ENCODE results near the gene DPH7.
A peak's percentile ranks its signal among the peaks of the same experiment; 100 is the strongest.
"Not testable (repeated sequence)": the region's sequence is repeated elsewhere in the genome, so short reads cannot be mapped to it uniquely, and the experiment has no call there.

DPH7 gene

GRCh38 chr9:137580209-137580953 lies 1.7 kb upstream of the DPH7 start:
- no peak for DNase-seq

GRCh38 chr9:137579259-137579604 lies 507 bp upstream of the DPH7 start:
- no peak for DNase-seq

- DNase-seq, result no peak
These were observed 2.9 kb downstream of the DPH7 start for GRCh38 chr9:137575716-137576411.

- DNase-seq, result no peak
These were observed 3.4 kb downstream of the DPH7 start for GRCh38 chr9:137575364-137575715.

GRCh38 chr9:137574192-137574591 lies 4.5 kb downstream of the DPH7 start:
- DNase-seq, result no peak

GRCh38 chr9:137570566-137570965 lies 8.2 kb downstream of the DPH7 start:
- no peak for DNase-seq

- DNase-seq, result no peak
These were observed 9.0 kb downstream of the DPH7 start for GRCh38 chr9:137569609-137570203.

- not testable (repeated sequence) for DNase-seq
These were observed 10.3 kb downstream of the DPH7 start for GRCh38 chr9:137568445-137568844.

- DNase-seq, result no peak
These were observed 13.8 kb downstream of the DPH7 start for GRCh38 chr9:137564817-137565411.

GRCh38 chr9:137564134-137564533 lies 14.6 kb downstream of the DPH7 start:
- no peak for DNase-seq

GRCh38 chr9:137558127-137558526 lies 20.6 kb downstream of the DPH7 start:
- DNase-seq, result no peak

- DNase-seq, result no peak
These were observed 22.5 kb downstream of the DPH7 start for GRCh38 chr9:137556069-137556838.

GRCh38 chr9:137555179-137555578 lies 23.5 kb downstream of the DPH7 start:
- DNase-seq, result no peak

GRCh38 chr9:137554349-137554748 lies 24.4 kb downstream of the DPH7 start:
- no peak for DNase-seq

GRCh38 chr9:137553654-137554053 lies 25.1 kb downstream of the DPH7 start:
- not testable (repeated sequence) for DNase-seq

- DNase-seq, result no peak
These were observed 26.5 kb downstream of the DPH7 start for GRCh38 chr9:137552022-137552768.

- peak; percentile 94 for DNase-seq
These were observed 27.3 kb downstream of the DPH7 start, which contains the start of gene MRPL41 for GRCh38 chr9:137551264-137552021. TSS of gene MRPL41 (plus strand) at chr9:137551879. CDS start at chr9:137552082, 203 bp downstream.

- DNase-seq, result not testable (repeated sequence)
These were observed 27.8 kb downstream of the DPH7 start for GRCh38 chr9:137550958-137551263.

- DNase-seq, result peak; percentile 86
These were observed 28.5 kb downstream of the DPH7 start, which contains the start of gene PNPLA7 for GRCh38 chr9:137550231-137550621. TSS of gene PNPLA7 (minus strand) at chr9:137550402. CDS start at chr9:137550197, 205 bp downstream.

GRCh38 chr9:137547687-137548543 lies 30.8 kb downstream of the DPH7 start:
- DNase-seq, result no peak
